SK-N-SH treated with all-trans-retinoic acid at 6 μM for 48 hours (cell line): ENCODE data around the gene SMARCE1.

Experiments
- ATAC-seq: fragments of 200-7000 bp; cut with Tn5 transposase; 3 replicates; pipeline ENCODE4 v1.9.1; 2020; ENCODE audit warnings: mild to moderate bottlenecking, moderate library complexity
- ARNTL ChIP-seq: fragments of 450-650 bp; formaldehyde crosslinking; IDR thresholded peaks from 2 replicates; pipeline ENCODE4 v1.5.0; 2020; ENCODE audit warnings: low read depth, mild to moderate bottlenecking, moderate library complexity, borderline replicate concordance
- BACH2 ChIP-seq: fragments of 250-450 bp; sonication (Bioruptor Pico); IDR thresholded peaks from 2 replicates; pipeline ENCODE4 v1.9.0; 2021; ENCODE audit warnings: mild to moderate bottlenecking, borderline replicate concordance
- CSDC2 ChIP-seq: fragments of 250-450 bp; sonication (Bioruptor Pico); IDR thresholded peaks from 2 replicates; pipeline ENCODE4 v1.5.0; 2020; ENCODE audit warnings: mild to moderate bottlenecking, moderate library complexity
- ESRRG ChIP-seq: fragments of 250-450 bp; sonication (Bioruptor Pico); IDR thresholded peaks from 2 replicates; pipeline ENCODE4 v1.6.1; 2021; ENCODE audit warnings: mild to moderate bottlenecking
- GLIS3 ChIP-seq: fragments of 250-450 bp; sonication (Bioruptor Pico); IDR thresholded peaks from 2 replicates; pipeline ENCODE4 v1.5.0; 2020; ENCODE audit warnings: mild to moderate bottlenecking, moderate library complexity
- ISL1 ChIP-seq: fragments of 250-450 bp; sonication (Bioruptor Pico); IDR thresholded peaks from 2 replicates; pipeline ENCODE4 v2.1.2; 2022; ENCODE audit warnings: mild to moderate bottlenecking, moderate library complexity
- OSR1 ChIP-seq: fragments of 250-450 bp; sonication (Bioruptor Pico); IDR thresholded peaks from 2 replicates; pipeline ENCODE4 v1.8.0; 2022; ENCODE audit warnings: moderate library complexity, mild to moderate bottlenecking, inconsistent platforms
- PPARA ChIP-seq: fragments of 250-450 bp; sonication (Bioruptor Pico); IDR thresholded peaks from 2 replicates; pipeline ENCODE4 v1.5.0; 2020; ENCODE audit warnings: mild to moderate bottlenecking, borderline replicate concordance
- SNAI2 ChIP-seq: fragments of 250-450 bp; sonication (Bioruptor Pico); IDR thresholded peaks from 2 replicates; pipeline ENCODE4 v1.5.0; 2020; ENCODE audit warnings: mild to moderate bottlenecking, moderate library complexity
- TCF4 ChIP-seq: fragments of 250-450 bp; sonication (Bioruptor Pico); IDR thresholded peaks from 2 replicates; pipeline ENCODE4 v1.8.0; 2021; ENCODE audit warnings: mild to moderate bottlenecking, moderate library complexity, borderline replicate concordance
- TOX ChIP-seq: fragments of 250-450 bp; sonication (Bioruptor Pico); IDR thresholded peaks from 2 replicates; pipeline ENCODE4 v1.8.0; 2021; ENCODE audit warnings: mild to moderate bottlenecking, moderate library complexity, borderline replicate concordance
- TSHZ2 ChIP-seq: fragments of 250-450 bp; sonication (Bioruptor Pico); IDR thresholded peaks from 2 replicates; pipeline ENCODE4 v1.5.0; 2020; ENCODE audit warnings: mild to moderate bottlenecking, moderate library complexity
- ZC3H10 ChIP-seq: fragments of 250-450 bp; sonication (Bioruptor Pico); IDR thresholded peaks from 2 replicates; pipeline ENCODE4 v1.5.1; 2021; ENCODE audit warnings: mild to moderate bottlenecking, moderate library complexity
- ZFP3 ChIP-seq: fragments of 250-450 bp; sonication (Bioruptor Pico); IDR thresholded peaks from 2 replicates; pipeline ENCODE4 v1.5.0; 2020; ENCODE audit warnings: mild to moderate bottlenecking, moderate library complexity
- ZFP30 ChIP-seq: fragments of 450-650 bp; formaldehyde crosslinking; IDR thresholded peaks from 2 replicates; pipeline ENCODE4 v1.5.0; 2022; ENCODE audit warnings: mild to moderate bottlenecking, moderate library complexity
- ZNF565 ChIP-seq: fragments of 450-650 bp; formaldehyde crosslinking; conservative IDR thresholded peaks from 2 replicates; pipeline ENCODE4 v1.5.0; 2020; ENCODE audit warnings: low read depth, mild to moderate bottlenecking, moderate library complexity
- ZNF70 ChIP-seq: fragments of 450-650 bp; formaldehyde crosslinking; IDR thresholded peaks from 2 replicates; pipeline ENCODE4 v1.5.0; 2020; ENCODE audit warnings: mild to moderate bottlenecking, moderate library complexity
- ZNF8 ChIP-seq: fragments of 450-650 bp; formaldehyde crosslinking; IDR thresholded peaks from 2 replicates; pipeline ENCODE4 v1.5.0; 2020; ENCODE audit warnings: mild to moderate bottlenecking, moderate library complexity
- TF ChIP-seq, protein P1 (sequence below): fragments of 250-450 bp; sonication (Bioruptor Pico); IDR thresholded peaks from 2 replicates; pipeline ENCODE4 v1.8.0; 2021; ENCODE audit warnings: low read depth, mild to moderate bottlenecking, moderate library complexity, borderline replicate concordance
- TF ChIP-seq, protein P2 (sequence below): fragments of 250-450 bp; sonication (Bioruptor Pico); IDR thresholded peaks from 2 replicates; pipeline ENCODE4 v1.5.1; 2021; ENCODE audit warnings: mild to moderate bottlenecking, moderate library complexity
- TF ChIP-seq, protein P3 (sequence below): fragments of 250-450 bp; sonication (Bioruptor Pico); IDR thresholded peaks from 2 replicates; pipeline ENCODE4 v1.5.1; 2020; ENCODE audit warnings: low read depth, mild to moderate bottlenecking, moderate library complexity
- TF ChIP-seq, protein P4 (sequence below): fragments of 250-450 bp; sonication (Bioruptor Pico); IDR thresholded peaks from 2 replicates; pipeline ENCODE4 v1.8.0; 2020; ENCODE audit warnings: mild to moderate bottlenecking, moderate library complexity, borderline replicate concordance

Gene SMARCE1

GRCh38 chr17:40622509-40622928 is 25.1 kb downstream of the SMARCE1 start:
- no peak for TF ChIP-seq CSDC2
- TF ChIP-seq GLIS3 (CRISPR knock-in tag): no peak
- no peak for TF ChIP-seq TCF4 (CRISPR knock-in tag)
- TF ChIP-seq PPARA (CRISPR knock-in tag): no peak
- no peak for TF ChIP-seq ZNF70
- TF ChIP-seq, protein P1, sequence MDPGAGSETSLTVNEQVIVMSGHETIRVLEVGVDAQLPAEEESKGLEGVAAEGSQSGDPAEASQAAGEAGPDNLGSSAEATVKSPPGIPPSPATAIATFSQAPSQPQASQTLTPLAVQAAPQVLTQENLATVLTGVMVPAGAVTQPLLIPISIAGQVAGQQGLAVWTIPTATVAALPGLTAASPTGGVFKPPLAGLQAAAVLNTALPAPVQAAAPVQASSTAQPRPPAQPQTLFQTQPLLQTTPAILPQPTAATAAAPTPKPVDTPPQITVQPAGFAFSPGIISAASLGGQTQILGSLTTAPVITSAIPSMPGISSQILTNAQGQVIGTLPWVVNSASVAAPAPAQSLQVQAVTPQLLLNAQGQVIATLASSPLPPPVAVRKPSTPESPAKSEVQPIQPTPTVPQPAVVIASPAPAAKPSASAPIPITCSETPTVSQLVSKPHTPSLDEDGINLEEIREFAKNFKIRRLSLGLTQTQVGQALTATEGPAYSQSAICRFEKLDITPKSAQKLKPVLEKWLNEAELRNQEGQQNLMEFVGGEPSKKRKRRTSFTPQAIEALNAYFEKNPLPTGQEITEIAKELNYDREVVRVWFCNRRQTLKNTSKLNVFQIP (CRISPR knock-in tag): no peak
- TF ChIP-seq ISL1 (CRISPR knock-in tag): no peak
- TF ChIP-seq ARNTL (CRISPR knock-in tag): no peak
- no peak for TF ChIP-seq TSHZ2
- TF ChIP-seq BACH2: no peak
- no peak for TF ChIP-seq SNAI2 (CRISPR knock-in tag)
- TF ChIP-seq ESRRG (CRISPR knock-in tag): no peak
- TF ChIP-seq, protein P2, sequence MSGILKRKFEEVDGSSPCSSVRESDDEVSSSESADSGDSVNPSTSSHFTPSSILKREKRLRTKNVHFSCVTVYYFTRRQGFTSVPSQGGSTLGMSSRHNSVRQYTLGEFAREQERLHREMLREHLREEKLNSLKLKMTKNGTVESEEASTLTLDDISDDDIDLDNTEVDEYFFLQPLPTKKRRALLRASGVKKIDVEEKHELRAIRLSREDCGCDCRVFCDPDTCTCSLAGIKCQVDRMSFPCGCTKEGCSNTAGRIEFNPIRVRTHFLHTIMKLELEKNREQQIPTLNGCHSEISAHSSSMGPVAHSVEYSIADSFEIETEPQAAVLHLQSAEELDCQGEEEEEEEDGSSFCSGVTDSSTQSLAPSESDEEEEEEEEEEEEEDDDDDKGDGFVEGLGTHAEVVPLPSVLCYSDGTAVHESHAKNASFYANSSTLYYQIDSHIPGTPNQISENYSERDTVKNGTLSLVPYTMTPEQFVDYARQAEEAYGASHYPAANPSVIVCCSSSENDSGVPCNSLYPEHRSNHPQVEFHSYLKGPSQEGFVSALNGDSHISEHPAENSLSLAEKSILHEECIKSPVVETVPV (CRISPR knock-in tag): no peak
- ATAC-seq: no peak

- ATAC-seq: no peak
- no peak for TF ChIP-seq ISL1 (CRISPR knock-in tag)
- no peak for TF ChIP-seq ZFP3 (CRISPR knock-in tag)
- no peak for TF ChIP-seq TCF4 (CRISPR knock-in tag)
- TF ChIP-seq ESRRG (CRISPR knock-in tag): no peak
- TF ChIP-seq, protein P3, sequence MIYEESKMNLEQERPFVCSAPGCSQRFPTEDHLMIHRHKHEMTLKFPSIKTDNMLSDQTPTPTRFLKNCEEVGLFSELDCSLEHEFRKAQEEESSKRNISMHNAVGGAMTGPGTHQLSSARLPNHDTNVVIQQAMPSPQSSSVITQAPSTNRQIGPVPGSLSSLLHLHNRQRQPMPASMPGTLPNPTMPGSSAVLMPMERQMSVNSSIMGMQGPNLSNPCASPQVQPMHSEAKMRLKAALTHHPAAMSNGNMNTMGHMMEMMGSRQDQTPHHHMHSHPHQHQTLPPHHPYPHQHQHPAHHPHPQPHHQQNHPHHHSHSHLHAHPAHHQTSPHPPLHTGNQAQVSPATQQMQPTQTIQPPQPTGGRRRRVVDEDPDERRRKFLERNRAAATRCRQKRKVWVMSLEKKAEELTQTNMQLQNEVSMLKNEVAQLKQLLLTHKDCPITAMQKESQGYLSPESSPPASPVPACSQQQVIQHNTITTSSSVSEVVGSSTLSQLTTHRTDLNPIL (CRISPR knock-in tag): no peak
- no peak for TF ChIP-seq ZC3H10 (CRISPR knock-in tag)
- no peak for TF ChIP-seq ZNF565 (CRISPR knock-in tag)
- no peak for TF ChIP-seq ZFP30 (CRISPR knock-in tag)
- no peak for TF ChIP-seq ZNF70
- no peak for TF ChIP-seq GLIS3 (CRISPR knock-in tag)
- TF ChIP-seq TOX (CRISPR knock-in tag): no peak
- no peak for TF ChIP-seq ZNF8 (CRISPR knock-in tag)
- TF ChIP-seq, protein P4, sequence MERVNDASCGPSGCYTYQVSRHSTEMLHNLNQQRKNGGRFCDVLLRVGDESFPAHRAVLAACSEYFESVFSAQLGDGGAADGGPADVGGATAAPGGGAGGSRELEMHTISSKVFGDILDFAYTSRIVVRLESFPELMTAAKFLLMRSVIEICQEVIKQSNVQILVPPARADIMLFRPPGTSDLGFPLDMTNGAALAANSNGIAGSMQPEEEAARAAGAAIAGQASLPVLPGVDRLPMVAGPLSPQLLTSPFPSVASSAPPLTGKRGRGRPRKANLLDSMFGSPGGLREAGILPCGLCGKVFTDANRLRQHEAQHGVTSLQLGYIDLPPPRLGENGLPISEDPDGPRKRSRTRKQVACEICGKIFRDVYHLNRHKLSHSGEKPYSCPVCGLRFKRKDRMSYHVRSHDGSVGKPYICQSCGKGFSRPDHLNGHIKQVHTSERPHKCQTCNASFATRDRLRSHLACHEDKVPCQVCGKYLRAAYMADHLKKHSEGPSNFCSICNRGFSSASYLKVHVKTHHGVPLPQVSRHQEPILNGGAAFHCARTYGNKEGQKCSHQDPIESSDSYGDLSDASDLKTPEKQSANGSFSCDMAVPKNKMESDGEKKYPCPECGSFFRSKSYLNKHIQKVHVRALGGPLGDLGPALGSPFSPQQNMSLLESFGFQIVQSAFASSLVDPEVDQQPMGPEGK (CRISPR knock-in tag): no peak
- TF ChIP-seq BACH2: no peak
These were observed 26.0 kb downstream of the SMARCE1 start for GRCh38 chr17:40621578-40621977.

GRCh38 chr17:40621019-40621418 is 26.6 kb downstream of the SMARCE1 start:
- no peak for ATAC-seq
- TF ChIP-seq, protein P2 (CRISPR knock-in tag): no peak
- no peak for TF ChIP-seq ARNTL (CRISPR knock-in tag)
- TF ChIP-seq OSR1: no peak
- TF ChIP-seq TCF4 (CRISPR knock-in tag): no peak
- no peak for TF ChIP-seq ZFP3 (CRISPR knock-in tag)
- no peak for TF ChIP-seq ZNF8 (CRISPR knock-in tag)
- no peak for TF ChIP-seq ZNF565 (CRISPR knock-in tag)
- TF ChIP-seq ISL1 (CRISPR knock-in tag): no peak
- TF ChIP-seq ZNF70: no peak
- TF ChIP-seq TSHZ2: no peak
- no peak for TF ChIP-seq TOX (CRISPR knock-in tag)
